ENCODE results near the gene CPE.

DNA sequence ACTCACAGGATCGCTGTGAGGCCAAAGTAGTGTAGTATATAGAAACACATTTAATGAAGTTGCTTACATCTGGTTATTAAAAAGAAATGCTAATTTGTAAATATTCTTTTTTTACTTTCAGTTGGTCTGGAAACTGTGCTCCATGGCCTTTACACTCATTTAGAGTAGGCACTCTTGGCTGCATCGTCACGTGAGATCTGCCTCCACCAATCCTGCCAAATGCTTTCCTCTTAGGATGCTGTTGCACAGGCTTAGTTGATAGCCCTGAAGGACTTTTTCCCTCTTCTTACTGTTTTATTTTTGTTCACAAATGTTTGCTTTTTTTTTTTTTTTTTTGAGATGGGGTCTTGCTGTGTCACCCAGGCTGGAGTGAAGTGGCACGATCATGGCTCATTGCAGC lies 6.3 kb downstream of the CPE start:
- TF ChIP-seq EZH2 (IDR thresholded peaks at IDR 0.05; ENCODE audit: borderline replicate concordance, low read length), result no peak
- TF ChIP-seq, protein P1, sequence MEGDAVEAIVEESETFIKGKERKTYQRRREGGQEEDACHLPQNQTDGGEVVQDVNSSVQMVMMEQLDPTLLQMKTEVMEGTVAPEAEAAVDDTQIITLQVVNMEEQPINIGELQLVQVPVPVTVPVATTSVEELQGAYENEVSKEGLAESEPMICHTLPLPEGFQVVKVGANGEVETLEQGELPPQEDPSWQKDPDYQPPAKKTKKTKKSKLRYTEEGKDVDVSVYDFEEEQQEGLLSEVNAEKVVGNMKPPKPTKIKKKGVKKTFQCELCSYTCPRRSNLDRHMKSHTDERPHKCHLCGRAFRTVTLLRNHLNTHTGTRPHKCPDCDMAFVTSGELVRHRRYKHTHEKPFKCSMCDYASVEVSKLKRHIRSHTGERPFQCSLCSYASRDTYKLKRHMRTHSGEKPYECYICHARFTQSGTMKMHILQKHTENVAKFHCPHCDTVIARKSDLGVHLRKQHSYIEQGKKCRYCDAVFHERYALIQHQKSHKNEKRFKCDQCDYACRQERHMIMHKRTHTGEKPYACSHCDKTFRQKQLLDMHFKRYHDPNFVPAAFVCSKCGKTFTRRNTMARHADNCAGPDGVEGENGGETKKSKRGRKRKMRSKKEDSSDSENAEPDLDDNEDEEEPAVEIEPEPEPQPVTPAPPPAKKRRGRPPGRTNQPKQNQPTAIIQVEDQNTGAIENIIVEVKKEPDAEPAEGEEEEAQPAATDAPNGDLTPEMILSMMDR (IDR thresholded peaks at IDR 0.05; ENCODE audit: low read length), result no peak

All from OCI-LY1 (cell line).